Mucosa of rectum (tissue), 2 donors: ENCODE data around the gene TREM2.

ENCODE experiments used
- H3K27ac ChIP-seq, 2 donors: one replicate each; pipeline ENCODE4 v1.7.0; 2013; ENCODE audit warnings: inconsistent platforms in 2 of 2, low read depth in 2 of 2, low read length in 2 of 2
- H3K27me3 ChIP-seq, 2 donors: one replicate each; pipeline ENCODE4 v1.7.0; 2013; ENCODE audit warnings: low read length in 2 of 2; ENCODE audit not compliant: control insufficient read depth in 2 of 2, insufficient read depth in 2 of 2
- H3K36me3 ChIP-seq, 2 donors: one replicate each; pipeline ENCODE4 v1.7.0; 2013; ENCODE audit warnings: low read length in 2 of 2; ENCODE audit not compliant: control insufficient read depth in 2 of 2, insufficient read depth in 2 of 2
- H3K4me1 ChIP-seq, 2 donors: one replicate each; pipeline ENCODE4 v1.7.0; 2013; ENCODE audit warnings: low read length in 2 of 2, mild to moderate bottlenecking in 1 of 2; ENCODE audit not compliant: control insufficient read depth in 2 of 2, insufficient read depth in 2 of 2
- H3K4me3 ChIP-seq, 2 donors: one replicate each; pipeline ENCODE4 v1.7.0; 2013; ENCODE audit warnings: low read length in 2 of 2
- H3K9ac ChIP-seq, 2 donors: one replicate each; pipeline ENCODE4 v1.7.0; 2013; ENCODE audit warnings: low read length in 2 of 2, low read depth in 1 of 2, mild to moderate bottlenecking in 1 of 2
- H3K9me3 ChIP-seq, 2 donors: one replicate each; pipeline ENCODE4 v1.7.0; 2013; ENCODE audit warnings: low read length in 2 of 2; ENCODE audit not compliant: control insufficient read depth in 2 of 2
- donor health status: healthy.
- donor health status: Normal muscosa, but diverticular disease.

TREM2 gene

DNA sequence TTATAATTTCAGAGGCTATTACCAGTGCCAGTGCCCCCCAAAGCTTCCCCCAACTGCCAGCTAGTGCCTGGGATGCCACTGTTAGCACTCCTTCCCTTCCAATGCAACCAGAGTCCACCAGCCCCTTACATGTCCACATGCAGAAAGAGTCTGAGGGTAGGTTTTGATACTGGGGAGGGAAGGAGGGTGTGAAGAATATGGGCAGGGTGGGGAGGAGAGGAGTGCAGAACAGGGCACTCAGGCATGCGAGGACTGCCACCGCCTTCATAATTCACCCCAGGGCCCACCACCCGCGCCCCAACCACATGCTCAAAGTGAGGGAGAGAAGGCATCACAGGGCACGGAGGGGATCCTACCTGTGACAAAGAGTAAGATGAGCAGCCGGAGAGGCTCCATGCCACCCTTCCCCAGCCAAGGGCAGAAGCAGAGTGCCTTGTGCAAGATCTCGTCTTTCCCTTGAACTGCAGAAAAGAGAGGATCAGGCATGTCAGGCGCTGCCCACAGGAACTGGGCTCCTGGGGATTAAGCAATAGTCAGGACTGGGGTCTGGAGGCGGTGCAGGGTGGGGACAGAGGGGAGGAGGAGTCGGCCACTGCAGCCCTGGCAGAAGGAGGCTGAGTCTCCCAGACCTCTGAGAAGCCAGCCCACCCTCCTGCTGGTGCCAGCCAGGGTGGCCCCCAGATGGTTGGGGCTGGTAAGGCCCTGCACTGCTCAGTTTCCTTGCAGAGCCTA lies at the start of gene TREM2:
TREM2 (minus strand) TSS at position 430 of the 732 bp plus-strand sequence; CDS start at position 396, 34 bp downstream.
- H3K9me3 ChIP-seq = no peaks in the 10 kb centered on the region
- no peak within 1 kb of the TSS for H3K4me3 ChIP-seq
- no peaks in the 10 kb centered on the region for H3K36me3 ChIP-seq
- H3K27me3 ChIP-seq = peaks cover 0 to 5% of the 10 kb centered on the region in 2 donors
- H3K4me1 ChIP-seq = no peaks in the 10 kb centered on the region
- no peak within 1 kb of the TSS for H3K9ac ChIP-seq
- no peak within 1 kb of the TSS for H3K27ac ChIP-seq

DNA sequence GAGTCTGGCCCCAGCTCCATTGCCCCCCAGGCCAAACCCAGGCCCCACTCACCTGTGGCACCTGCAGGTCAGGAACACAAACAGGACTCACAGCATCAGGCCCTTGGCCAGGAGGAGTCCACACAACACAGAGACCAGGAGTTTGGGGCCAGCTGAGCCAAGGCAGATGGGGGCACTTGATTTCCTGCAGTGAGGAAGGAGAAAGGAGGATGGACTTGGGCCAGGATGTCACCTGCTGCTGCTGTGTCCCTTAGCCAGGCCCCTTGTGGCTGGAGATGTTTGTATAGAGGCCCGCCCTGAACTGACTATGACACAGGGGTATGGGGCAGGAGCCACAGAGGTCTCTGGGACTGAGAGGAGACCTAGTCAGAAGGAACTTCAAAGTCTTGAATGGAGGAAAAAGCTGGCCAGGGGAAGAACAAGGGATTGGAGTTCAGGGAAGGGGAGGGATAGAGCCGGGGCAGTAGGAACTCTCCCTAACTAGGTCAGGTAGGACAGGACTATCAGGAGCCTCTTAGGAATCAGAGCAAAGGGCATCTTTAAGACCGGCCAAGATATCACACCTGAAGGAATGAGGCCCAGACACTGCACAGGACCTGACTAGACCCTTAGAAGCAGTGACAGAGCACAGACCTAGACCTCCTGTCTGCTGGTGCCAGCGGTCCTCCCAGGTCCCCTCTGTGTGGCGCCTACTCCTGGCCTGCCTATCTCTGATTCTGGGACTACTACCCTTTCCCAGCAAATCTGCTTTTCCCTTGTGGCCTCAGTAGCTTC lies 46.8 kb upstream of the TREM2 start:
- H3K9me3 ChIP-seq = peaks cover 0 to under 1% of the 10 kb centered on the region in 2 donors
- no peaks in the 10 kb centered on the region for H3K36me3 ChIP-seq

DNA sequence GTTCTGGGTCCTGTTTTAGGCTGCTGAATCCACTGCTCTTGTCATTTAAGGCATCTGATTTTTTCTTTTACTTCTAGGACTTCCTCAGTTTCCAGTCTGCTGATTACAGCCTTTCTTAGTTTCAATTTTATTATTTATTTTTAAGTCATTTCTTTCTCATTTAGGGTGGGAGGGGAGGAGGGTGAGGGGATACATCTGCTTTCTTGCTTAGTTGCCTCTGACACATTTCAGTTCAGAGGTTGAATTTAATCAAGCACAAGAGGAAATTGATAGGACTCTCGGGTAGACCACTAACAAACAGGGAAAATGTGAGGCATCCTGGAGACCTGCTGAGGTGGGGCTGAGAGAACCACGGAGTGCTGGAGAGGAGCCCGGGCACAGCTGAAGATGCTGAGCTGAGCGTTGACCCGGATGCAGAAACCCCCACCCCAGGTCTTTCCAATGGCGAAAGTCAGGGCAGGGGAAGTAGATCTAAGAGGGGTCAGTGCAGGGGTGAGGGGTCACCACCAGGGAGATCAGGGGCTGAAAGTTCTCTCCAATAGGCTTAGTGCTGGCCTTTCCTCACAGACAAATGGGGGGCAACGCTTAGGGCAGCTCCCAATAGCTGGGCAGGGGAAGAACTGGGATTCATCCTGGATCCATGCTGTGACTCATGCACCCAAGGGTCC lies 45.7 kb upstream of the TREM2 start:
- Histone ChIP-seq H3K4me1 (no peaks in the 10 kb centered on the region), H3K9me3 (no peaks in the 10 kb centered on the region), H3K36me3 (no peaks in the 10 kb centered on the region), H3K4me3 (no peak overlapping the region), H3K27ac (no peak overlapping the region), H3K9ac (no peak overlapping the region), H3K27me3 (peaks cover 0 to 2% of the 10 kb centered on the region in 2 donors)

More for the DNA sequence above, 46.8 kb upstream of the TREM2 start:
- peaks cover 0 to 2% of the 10 kb centered on the region in 2 donors for H3K27me3 ChIP-seq
- H3K9ac ChIP-seq = no peak overlapping the region
- H3K4me3 ChIP-seq = no peak overlapping the region
- H3K27ac ChIP-seq = no peak overlapping the region
- no peaks in the 10 kb centered on the region for H3K4me1 ChIP-seq

DNA sequence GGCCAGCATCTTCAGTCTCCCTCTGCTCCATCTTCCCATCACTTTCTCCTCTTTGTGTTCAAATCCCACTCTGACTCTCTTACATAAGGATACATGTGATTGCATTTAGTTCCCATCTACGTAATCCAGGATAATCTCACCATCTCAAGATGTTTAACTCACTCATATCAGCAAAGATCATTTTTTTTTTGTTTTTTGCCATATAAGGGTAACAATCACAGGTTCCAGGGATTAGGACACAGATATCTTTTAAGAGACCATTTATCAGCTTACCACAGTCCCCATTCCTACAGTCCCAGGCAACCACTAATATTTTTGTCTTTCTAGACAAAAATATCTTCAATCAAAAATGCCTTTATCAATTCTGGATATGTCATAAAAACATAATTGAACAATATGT lies 41.2 kb upstream of the TREM2 start:
- Histone ChIP-seq H3K36me3 (no peaks in the 10 kb centered on the region), H3K4me1 (peaks cover 6 to 9% of the 10 kb centered on the region in 2 donors), H3K9ac (no peak overlapping the region), H3K27ac (no peak overlapping the region), H3K27me3 (no peaks in the 10 kb centered on the region), H3K4me3 (no peak overlapping the region), H3K9me3 (no peaks in the 10 kb centered on the region)

DNA sequence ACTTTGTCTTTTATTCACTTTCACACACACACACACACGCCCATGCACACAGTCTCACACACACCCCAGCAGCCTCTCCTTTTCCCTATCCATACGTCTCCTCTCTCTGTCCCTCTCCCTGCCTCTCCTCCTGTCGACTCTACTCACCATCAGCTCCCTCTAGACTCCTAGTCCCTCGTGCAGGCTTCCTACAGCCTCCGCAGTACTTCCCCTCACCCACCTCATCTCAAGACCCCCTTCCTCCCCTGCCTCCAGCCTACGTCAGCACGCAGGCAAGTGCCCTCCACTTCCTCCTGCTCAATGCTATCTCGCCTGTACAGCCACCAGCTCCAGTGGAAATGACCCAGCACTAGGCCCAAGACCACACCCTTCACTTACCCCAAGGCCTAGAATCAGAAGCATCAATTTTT lies 38.9 kb upstream of the TREM2 start:
- peaks cover 0 to 4% of the 10 kb centered on the region in 2 donors for H3K27me3 ChIP-seq
- no peaks in the 10 kb centered on the region for H3K9me3 ChIP-seq
- no peak overlapping the region for H3K4me3 ChIP-seq
- H3K27ac ChIP-seq = no peak overlapping the region
- no peak overlapping the region for H3K9ac ChIP-seq
- no peaks in the 10 kb centered on the region for H3K36me3 ChIP-seq
- H3K4me1 ChIP-seq = peaks cover 6 to 9% of the 10 kb centered on the region in 2 donors

DNA sequence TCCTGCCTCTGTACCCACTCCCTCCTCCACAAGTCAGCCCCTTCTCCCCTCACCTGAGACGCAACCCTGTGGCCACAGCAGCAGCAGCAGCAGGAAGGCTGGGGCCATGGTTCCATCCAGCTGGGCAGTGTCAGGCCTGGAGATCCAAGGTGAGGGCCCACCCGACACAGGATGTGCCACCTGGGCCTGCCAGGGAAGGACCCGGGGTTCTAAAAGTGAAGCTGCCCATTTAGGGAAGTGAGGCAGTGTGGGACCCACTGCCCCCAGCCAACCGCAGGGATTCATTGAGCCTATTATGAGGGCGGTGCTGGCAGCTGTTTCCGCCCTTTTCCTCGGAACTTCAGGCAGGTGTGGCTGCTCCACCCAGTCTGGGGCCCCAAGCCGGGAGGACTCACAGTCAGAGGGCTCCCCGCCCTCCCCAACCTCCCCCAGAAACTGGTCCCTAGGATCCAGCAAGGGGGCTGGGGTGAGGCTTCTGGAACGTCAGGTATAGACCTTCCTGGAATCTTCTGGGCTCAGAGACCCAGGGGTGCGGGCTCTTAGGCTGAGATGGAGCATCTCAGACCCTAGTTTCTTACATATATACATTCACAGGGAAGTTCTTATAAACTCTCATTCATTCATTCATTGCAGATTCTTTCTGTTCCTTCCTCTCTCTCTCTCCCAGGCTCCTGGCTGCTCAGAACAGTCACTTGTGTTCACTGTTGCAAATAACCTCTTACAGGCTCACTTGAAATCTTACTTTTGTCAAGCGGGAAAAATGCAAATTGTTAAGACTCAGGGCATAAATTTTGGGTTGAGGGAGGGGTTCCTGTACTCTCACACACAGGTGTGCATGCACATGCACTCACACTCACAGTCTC lies 38.2 kb upstream of the TREM2 start, which contains the start of gene TREML2:
TREML2 (minus strand) TSS at position 249 of the 863 bp plus-strand sequence; CDS start at position 108, 141 bp downstream.
- H3K9me3 ChIP-seq = no peaks in the 10 kb centered on the region
- peaks cover 6 to 9% of the 10 kb centered on the region in 2 donors for H3K4me1 ChIP-seq
- H3K4me3 ChIP-seq = peak within 1 kb of the TSS in 1 of 2 donors; percentile 49
- no peak within 1 kb of the TSS for H3K9ac ChIP-seq
- peaks cover 0 to 4% of the 10 kb centered on the region in 2 donors for H3K27me3 ChIP-seq
- peak within 1 kb of the TSS; percentile 6 to 77 for H3K27ac ChIP-seq
- H3K36me3 ChIP-seq = no peaks in the 10 kb centered on the region

DNA sequence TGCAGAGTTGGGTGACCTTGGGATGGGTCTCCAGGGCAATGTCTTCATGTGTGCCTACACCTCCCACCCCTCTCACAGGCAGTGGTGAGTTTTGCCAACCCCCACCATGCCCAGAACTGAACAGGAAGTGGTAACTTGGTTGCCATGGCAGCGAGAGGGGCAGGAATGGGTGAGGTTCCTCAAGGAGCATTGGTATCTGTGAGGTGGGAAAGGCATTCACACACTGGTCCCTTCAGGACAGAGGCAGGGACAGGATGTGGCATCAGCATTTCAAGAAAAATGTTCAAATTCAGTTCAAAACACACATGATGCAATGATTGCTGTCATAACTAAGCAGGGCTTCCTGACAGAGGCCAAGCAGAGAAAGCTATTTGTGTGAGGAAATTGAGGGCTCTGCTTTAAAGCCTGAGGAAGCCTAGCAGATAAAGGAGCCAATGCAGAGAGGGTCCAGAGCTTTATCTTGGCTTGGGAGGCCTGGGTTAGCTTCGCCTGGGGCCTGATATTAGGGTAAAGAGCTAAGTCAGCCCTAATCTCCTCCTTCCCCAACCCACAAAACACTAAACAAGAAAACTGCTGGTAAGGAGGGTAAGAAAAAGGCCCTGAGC lies 37.5 kb upstream of the TREM2 start:
- Histone ChIP-seq H3K4me1 (peaks cover 6 to 9% of the 10 kb centered on the region in 2 donors), H3K4me3 (peak overlapping the region in 1 of 2 donors; percentile 49), H3K27ac (peak overlapping the region; percentile 6 to 77), H3K36me3 (no peaks in the 10 kb centered on the region), H3K9me3 (no peaks in the 10 kb centered on the region), H3K27me3 (peaks cover 0 to 4% of the 10 kb centered on the region in 2 donors), H3K9ac (no peak overlapping the region)

DNA sequence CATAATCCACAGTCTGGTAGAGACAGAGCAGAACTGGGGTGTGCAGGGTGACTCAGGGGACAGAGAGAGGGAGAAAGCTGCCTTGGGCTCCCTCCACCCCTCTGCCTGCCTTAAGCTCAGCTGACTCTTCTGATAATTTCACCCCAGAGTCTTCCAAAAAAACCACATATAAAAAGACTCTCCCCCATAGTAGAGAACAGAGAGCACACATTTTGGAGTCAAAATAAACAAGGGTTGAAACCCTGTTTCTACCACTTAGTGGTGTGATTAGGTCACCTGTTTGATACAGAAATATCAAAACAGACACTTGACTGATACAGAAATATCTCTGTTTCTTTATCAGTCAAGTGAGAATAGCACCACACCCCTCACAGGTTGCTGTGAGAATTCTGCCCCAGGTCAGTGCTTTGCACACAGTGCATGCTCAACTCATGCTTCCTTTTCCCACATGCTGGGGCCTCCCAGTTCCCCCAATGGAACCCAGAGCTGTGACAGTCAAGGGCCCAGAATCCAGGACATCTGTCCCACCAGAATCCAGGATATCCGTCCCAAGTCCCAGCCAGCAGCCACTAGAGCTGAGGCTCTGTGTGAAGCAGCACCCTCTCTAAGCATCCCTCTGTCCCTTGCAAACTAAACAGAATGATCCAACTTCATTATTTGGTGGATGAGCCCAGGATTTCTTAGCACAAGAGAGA lies 36.8 kb upstream of the TREM2 start:
- Histone ChIP-seq H3K4me1 (peaks cover 6 to 9% of the 10 kb centered on the region in 2 donors), H3K9me3 (no peaks in the 10 kb centered on the region), H3K27ac (peak overlapping the region; percentile 6 to 77), H3K27me3 (peaks cover 0 to 4% of the 10 kb centered on the region in 2 donors), H3K36me3 (no peaks in the 10 kb centered on the region), H3K4me3 (peak overlapping the region in 1 of 2 donors; percentile 49), H3K9ac (no peak overlapping the region)
